DND-41 (cell line): ENCODE data around the gene LOX.

Experiments used
- ATAC-seq: fragments of 200-7000 bp; cut with Tn5 transposase; 3 replicates; pipeline ENCODE4 v1.9.1; 2021; ENCODE audit warnings: low read depth; ENCODE audit not compliant: insufficient read depth
- DNase-seq: peaks from one replicate; pipeline ENCODE4 v3.0.0-alpha.2; 2020
- H2AFZ ChIP-seq: 2 replicates; pipeline ENCODE4 v1.6.0; 2012; ENCODE audit warnings: low read depth, low read length
- H3K27ac ChIP-seq: 2 replicates; pipeline ENCODE4 v1.5.1; 2012; ENCODE audit warnings: low read length, inconsistent platforms
- H3K27me3 ChIP-seq: fragments of 200-600 bp; sonication (generic); 2 replicates; pipeline ENCODE4 v1.6.0; 2012; ENCODE audit warnings: low read length, mild to moderate bottlenecking, inconsistent platforms; ENCODE audit not compliant: insufficient read depth, poor library complexity
- H3K36me3 ChIP-seq: 2 replicates; pipeline ENCODE4 v1.5.1; 2012; ENCODE audit warnings: low read length, inconsistent platforms; ENCODE audit not compliant: insufficient read depth
- H3K4me1 ChIP-seq: 2 replicates; pipeline ENCODE4 v1.5.1; 2012; ENCODE audit warnings: mild to moderate bottlenecking, low read length; ENCODE audit not compliant: insufficient read depth
- H3K4me2 ChIP-seq: 2 replicates; pipeline ENCODE4 v1.6.0; 2012; ENCODE audit warnings: mild to moderate bottlenecking, moderate library complexity, low read length, inconsistent platforms; ENCODE audit not compliant: insufficient read depth
- H3K4me3 ChIP-seq, 2 experiments: fragments of 200-600 bp in 1 of 2; shearing (Covaris generic) in 1 of 2; 2 replicates each; pipeline ENCODE4 v1.5.1; 2012 to 2016; ENCODE audit warnings: inconsistent platforms in 2 of 2, low read length in 2 of 2, mild to moderate bottlenecking in 2 of 2, low read depth in 1 of 2, moderate library complexity in 1 of 2
- H3K79me2 ChIP-seq: 2 replicates; pipeline ENCODE4 v1.6.0; 2012; ENCODE audit warnings: low read length, inconsistent platforms; ENCODE audit not compliant: insufficient read depth
- H3K9ac ChIP-seq: 2 replicates; pipeline ENCODE4 v1.6.0; 2012; ENCODE audit warnings: low read depth, mild to moderate bottlenecking, inconsistent platforms, low read length, moderate library complexity
- H3K9me3 ChIP-seq: 2 replicates; pipeline ENCODE4 v1.5.1; 2012; ENCODE audit warnings: low read length, moderate library complexity, mild to moderate bottlenecking, inconsistent platforms; ENCODE audit not compliant: insufficient read depth, severe bottlenecking
- H4K20me1 ChIP-seq: 2 replicates; pipeline ENCODE4 v1.6.0; 2012; ENCODE audit warnings: low read length; ENCODE audit not compliant: insufficient read depth
- CTCF ChIP-seq: IDR thresholded peaks from 2 replicates; pipeline ENCODE4 v1.5.1; 2012; ENCODE audit warnings: borderline replicate concordance, low read length, moderate library complexity, mild to moderate bottlenecking; ENCODE audit not compliant: poor library complexity, severe bottlenecking; ENCODE audit errors: extremely low read depth
- EZH2 ChIP-seq: IDR thresholded peaks from 3 replicates; pipeline ENCODE4 v1.6.1; 2012; ENCODE audit warnings: borderline replicate concordance, low read depth, mild to moderate bottlenecking, moderate library complexity, low read length, inconsistent platforms; ENCODE audit not compliant: severe bottlenecking

The LOX gene

GRCh38 chr5:122015471-122015870 is 62.6 kb downstream of the LOX start:
- H3K36me3 ChIP-seq = peaks cover 8% of the 10 kb centered on the region
- no peak for DNase-seq
- peaks cover 38% of the 10 kb centered on the region; the same call in 1 of the 2 replicates for H3K79me2 ChIP-seq
- TF ChIP-seq CTCF = no peak
- no peak for TF ChIP-seq EZH2
- ATAC-seq = no peak
- H3K27me3 ChIP-seq = no peaks in the 10 kb centered on the region
- no peak overlapping the region for H3K27ac ChIP-seq
- no peaks in the 10 kb centered on the region for H3K4me1 ChIP-seq
- no peak overlapping the region for H3K9ac ChIP-seq
- no peaks in the 10 kb centered on the region; the same call in 1 of the 2 replicates for H4K20me1 ChIP-seq
- no peak overlapping the region for H2AFZ ChIP-seq
- H3K4me3 ChIP-seq = no peak overlapping the region
- H3K4me2 ChIP-seq = no peak overlapping the region
- H3K9me3 ChIP-seq = no peaks in the 10 kb centered on the region

- Histone ChIP-seq H3K9ac (no peak overlapping the region), H4K20me1 (peaks cover 2% of the 10 kb centered on the region; the same call in 1 of the 2 replicates), H3K4me1 (no peaks in the 10 kb centered on the region), H3K4me3 (no peak overlapping the region), H2AFZ (no peak overlapping the region), H3K4me2 (no peak overlapping the region), H3K27me3 (no peaks in the 10 kb centered on the region), H3K36me3 (no peaks in the 10 kb centered on the region), H3K27ac (no peak overlapping the region), H3K9me3 (no peaks in the 10 kb centered on the region), H3K79me2 (peaks cover 43% of the 10 kb centered on the region; the same call in 1 of the 2 replicates)
- DNase-seq (no peak), ATAC-seq (no peak)
- TF ChIP-seq EZH2 (no peak), CTCF (no peak)
These were observed 63.7 kb downstream of the LOX start for GRCh38 chr5:122014236-122014935.
